Suprapubic skin (tissue), 4 donors: ENCODE measurements around the gene LEFTY1. TPM values are rescaled to one million over a fixed set of nuclear protein-coding genes. Genes with fewer than 3 reads are reported as not detected.

Experiments used
- DNase-seq, 2 donors: peaks; one replicate each; pipeline ENCODE4 v3.0.0-alpha.2; 2019; ENCODE audit warnings: low spot score in 2 of 2
- H3K27ac ChIP-seq: fragments of 200-600 bp; sonication (generic); one replicate; pipeline ENCODE4 v1.5.1; 2019
- H3K27me3 ChIP-seq: fragments of 200-600 bp; sonication (generic); one replicate; pipeline ENCODE4 v1.5.1; 2019
- H3K36me3 ChIP-seq: fragments of 200-600 bp; sonication (generic); one replicate; pipeline ENCODE4 v1.5.1; 2019
- H3K4me1 ChIP-seq: fragments of 200-600 bp; sonication (generic); one replicate; pipeline ENCODE4 v1.5.1; 2019
- H3K4me3 ChIP-seq: fragments of 200-600 bp; sonication (generic); one replicate; pipeline ENCODE4 v1.5.1; 2019; ENCODE audit warnings: mild to moderate bottlenecking
- H3K9me3 ChIP-seq: fragments of 200-600 bp; sonication (generic); one replicate; pipeline ENCODE4 v1.5.1; 2019
- EP300 ChIP-seq: sonication (generic); formaldehyde crosslinking; IDR thresholded peaks from one replicate; pipeline ENCODE4 v1.6.1; 2017; ENCODE audit warnings: antibody characterized with exemption
- POLR2A ChIP-seq, 2 donors: fragments of 450-650 bp; IDR thresholded peaks; one replicate each; pipeline ENCODE4 v1.6.1; 2017; ENCODE audit warnings: antibody characterized with exemption in 2 of 2, mild to moderate bottlenecking in 2 of 2, moderate library complexity in 2 of 2
- POLR2AphosphoS5 ChIP-seq, 3 donors: sonication (generic); formaldehyde crosslinking; IDR thresholded peaks; one replicate each; pipeline ENCODE4 v1.6.1; 2017; ENCODE audit warnings: antibody characterized with exemption in 3 of 3
- WGBS: methylation state at CpG from one replicate; pipeline ENCODE4 v1.1.5; 2018; 5-methylcytosine and 5-hydroxymethylcytosine counted together
- total RNA-seq, 4 donors: library from RNA; depleted of rRNA; stranded (reverse); fragments of >200 nt; gene quantifications; one replicate each; pipeline ENCODE4 v1.1.0, GENCODE V29; 2016
- TF ChIP-seq, protein P1 (sequence below), 2 donors: fragments of 200-600 bp in 1 of 2; fragments of 450-650 bp in 1 of 2; sonication (generic) in 1 of 2; IDR thresholded peaks; one replicate each; pipeline ENCODE4 v1.5.1; 2016 to 2019; ENCODE audit warnings: antibody characterized with exemption in 2 of 2, mild to moderate bottlenecking in 1 of 2, moderate library complexity in 1 of 2

The LEFTY1 gene
- total RNA-seq, 4 donors from 2014 or later = not detected

DNA sequence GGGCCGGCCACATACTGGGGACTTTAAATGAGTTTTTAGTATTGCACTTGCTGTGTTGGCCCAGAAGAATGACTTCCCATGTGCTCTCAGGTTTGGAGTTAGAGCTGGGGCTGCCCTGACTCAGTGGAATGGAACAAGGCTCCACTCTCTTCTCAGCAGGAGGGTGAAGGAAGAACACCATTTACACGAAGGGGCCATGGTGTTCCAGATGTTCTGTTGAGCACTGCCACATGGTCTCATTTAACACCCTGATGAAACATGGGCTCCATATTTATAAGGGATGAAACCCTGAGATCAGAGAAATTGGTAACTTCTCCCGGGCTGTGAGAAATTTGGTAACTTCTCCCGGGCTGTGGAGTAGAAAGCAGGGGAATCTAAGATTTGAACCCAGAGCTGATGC, 29.3 kb upstream of the LEFTY1 start:
- WGBS = 87% methylated on average over 4 of the region's 4 CpGs
- H3K36me3 ChIP-seq = peaks cover 21% of the 10 kb centered on the region
- H3K27ac ChIP-seq = no peak overlapping the region

DNA sequence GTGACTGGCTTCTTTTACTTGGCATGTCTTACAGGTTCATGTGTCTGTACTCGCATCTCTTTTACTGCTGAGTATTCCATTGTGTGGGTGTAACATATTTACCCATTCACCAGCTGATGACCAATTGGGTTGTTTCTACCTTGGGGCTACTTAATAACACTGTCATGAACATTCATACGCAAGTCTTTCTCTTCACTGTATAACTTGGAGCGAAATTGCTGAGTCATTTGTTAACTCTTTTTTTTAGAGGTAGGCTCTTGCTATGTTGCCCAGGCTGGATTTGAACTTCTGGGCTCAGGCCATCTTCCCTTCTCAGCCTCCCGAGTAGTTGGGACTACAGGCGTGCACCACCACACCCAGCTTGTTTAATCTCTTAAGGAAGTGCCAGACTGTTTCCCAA, 28.6 kb upstream of the LEFTY1 start:
- no peak overlapping the region for H3K27ac ChIP-seq
- H3K9me3 ChIP-seq = no peaks in the 10 kb centered on the region
- no peak for DNase-seq
- H3K4me3 ChIP-seq = no peak overlapping the region
- H3K4me1 ChIP-seq = peaks cover 44% of the 10 kb centered on the region
- 68% methylated on average over 5 of the region's 5 CpGs for WGBS
- no peak for TF ChIP-seq POLR2AphosphoS5 (IDR thresholded peaks at IDR 0.05)
- no peak for TF ChIP-seq EP300
- no peak for TF ChIP-seq POLR2A (IDR thresholded peaks at IDR 0.05)
- TF ChIP-seq, protein P1, sequence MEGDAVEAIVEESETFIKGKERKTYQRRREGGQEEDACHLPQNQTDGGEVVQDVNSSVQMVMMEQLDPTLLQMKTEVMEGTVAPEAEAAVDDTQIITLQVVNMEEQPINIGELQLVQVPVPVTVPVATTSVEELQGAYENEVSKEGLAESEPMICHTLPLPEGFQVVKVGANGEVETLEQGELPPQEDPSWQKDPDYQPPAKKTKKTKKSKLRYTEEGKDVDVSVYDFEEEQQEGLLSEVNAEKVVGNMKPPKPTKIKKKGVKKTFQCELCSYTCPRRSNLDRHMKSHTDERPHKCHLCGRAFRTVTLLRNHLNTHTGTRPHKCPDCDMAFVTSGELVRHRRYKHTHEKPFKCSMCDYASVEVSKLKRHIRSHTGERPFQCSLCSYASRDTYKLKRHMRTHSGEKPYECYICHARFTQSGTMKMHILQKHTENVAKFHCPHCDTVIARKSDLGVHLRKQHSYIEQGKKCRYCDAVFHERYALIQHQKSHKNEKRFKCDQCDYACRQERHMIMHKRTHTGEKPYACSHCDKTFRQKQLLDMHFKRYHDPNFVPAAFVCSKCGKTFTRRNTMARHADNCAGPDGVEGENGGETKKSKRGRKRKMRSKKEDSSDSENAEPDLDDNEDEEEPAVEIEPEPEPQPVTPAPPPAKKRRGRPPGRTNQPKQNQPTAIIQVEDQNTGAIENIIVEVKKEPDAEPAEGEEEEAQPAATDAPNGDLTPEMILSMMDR (IDR thresholded peaks at IDR 0.05) = no peak
- peaks cover 21% of the 10 kb centered on the region for H3K36me3 ChIP-seq
- no peaks in the 10 kb centered on the region for H3K27me3 ChIP-seq

More for the DNA sequence above, 29.3 kb upstream of the LEFTY1 start:
- Histone ChIP-seq H3K9me3 (no peaks in the 10 kb centered on the region), H3K4me1 (peaks cover 51% of the 10 kb centered on the region), H3K27me3 (no peaks in the 10 kb centered on the region), H3K4me3 (no peak overlapping the region)
- DNase-seq = no peak
- no peak for TF ChIP-seq POLR2AphosphoS5 (IDR thresholded peaks at IDR 0.05)

DNA sequence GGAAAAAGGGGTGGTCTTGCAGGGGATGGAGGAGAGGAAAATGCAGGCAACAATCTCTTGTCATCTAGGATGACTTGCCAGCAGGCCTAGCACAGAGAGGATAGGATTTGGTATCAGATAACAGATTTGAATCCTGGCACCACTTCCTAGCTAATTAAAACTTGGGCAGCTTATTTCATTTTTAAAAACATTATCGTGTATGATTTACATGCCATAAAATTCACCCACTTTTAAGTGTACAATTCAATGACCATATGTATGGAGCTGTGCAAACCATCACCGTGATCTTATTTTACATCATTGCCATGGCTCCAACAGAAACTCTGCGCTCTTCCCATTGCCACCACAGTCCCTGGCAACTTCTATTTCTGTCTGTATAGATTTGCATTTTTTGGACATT, 28.2 kb upstream of the LEFTY1 start:
- no peaks in the 10 kb centered on the region for H3K9me3 ChIP-seq
- TF ChIP-seq POLR2A (IDR thresholded peaks at IDR 0.05) (no peak), EP300 (no peak)
- TF ChIP-seq, protein P1 (IDR thresholded peaks at IDR 0.05) = no peak
- no peak overlapping the region for H3K27ac ChIP-seq
- DNase-seq = no peak
- no peak overlapping the region for H3K4me3 ChIP-seq
- H3K36me3 ChIP-seq = peaks cover 21% of the 10 kb centered on the region
- no peaks in the 10 kb centered on the region for H3K27me3 ChIP-seq
- 79% methylated on average over 3 of the region's 3 CpGs for WGBS
- H3K4me1 ChIP-seq = peaks cover 40% of the 10 kb centered on the region

DNA sequence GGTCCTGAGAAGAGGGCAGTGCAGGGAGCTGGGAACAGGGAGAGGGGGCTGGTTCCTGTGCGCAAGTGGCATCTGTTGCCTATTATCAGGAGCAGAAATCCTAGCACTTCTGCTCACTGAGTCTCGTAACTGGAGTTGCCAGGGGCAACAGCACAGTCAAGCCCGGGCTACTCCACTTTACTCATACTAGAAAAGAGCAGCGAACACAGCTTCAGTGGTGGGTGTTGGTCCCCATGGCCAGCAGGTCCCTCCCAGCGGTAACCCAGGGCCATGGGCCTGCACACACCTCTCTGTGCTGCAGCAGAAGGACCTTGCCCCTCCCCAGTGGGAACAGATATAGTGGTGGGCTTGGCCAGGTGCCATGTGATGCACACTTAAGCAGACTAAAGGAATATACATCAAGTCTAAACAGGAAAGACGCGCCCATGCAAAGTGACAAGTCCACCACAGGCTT, 26.6 kb upstream of the LEFTY1 start:
- no peak for DNase-seq
- WGBS = 62% methylated on average over 7 of the region's 7 CpGs

DNA sequence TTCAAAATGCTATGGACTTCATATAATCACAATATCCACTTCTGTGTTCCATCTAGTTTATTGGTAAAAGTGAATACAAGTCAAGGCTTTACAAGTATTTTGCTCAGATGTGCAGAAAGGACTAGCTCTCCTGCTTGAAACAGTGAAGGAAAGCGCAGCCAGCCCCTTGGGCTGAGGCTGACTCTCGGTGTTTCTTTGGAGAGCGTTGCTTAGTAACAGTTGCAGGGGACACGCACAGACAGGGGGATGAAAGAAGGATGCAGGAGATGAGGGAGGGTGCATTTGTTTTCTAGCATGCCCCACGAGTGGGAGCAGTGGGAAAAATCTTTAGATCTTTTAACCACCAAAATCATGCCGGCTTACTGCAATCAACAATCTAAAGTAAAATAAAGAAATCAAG, 26.0 kb upstream of the LEFTY1 start:
- H3K27me3 ChIP-seq = no peaks in the 10 kb centered on the region
- 90% methylated on average over 6 of the region's 6 CpGs for WGBS
- H3K27ac ChIP-seq = no peak overlapping the region
- TF ChIP-seq EP300 (no peak), POLR2A (IDR thresholded peaks at IDR 0.05) (no peak), POLR2AphosphoS5 (IDR thresholded peaks at IDR 0.05) (no peak)
- TF ChIP-seq, protein P1 (IDR thresholded peaks at IDR 0.05) = no peak
- H3K4me1 ChIP-seq = peaks cover 25% of the 10 kb centered on the region
- peaks cover 7% of the 10 kb centered on the region for H3K36me3 ChIP-seq
- H3K9me3 ChIP-seq = no peaks in the 10 kb centered on the region
- DNase-seq = no peak
- H3K4me3 ChIP-seq = no peak overlapping the region

More for the DNA sequence above, 26.6 kb upstream of the LEFTY1 start:
- Histone ChIP-seq H3K4me1 (peaks cover 31% of the 10 kb centered on the region), H3K36me3 (peaks cover 11% of the 10 kb centered on the region), H3K9me3 (no peaks in the 10 kb centered on the region), H3K27ac (no peak overlapping the region), H3K27me3 (no peaks in the 10 kb centered on the region), H3K4me3 (no peak overlapping the region)
- TF ChIP-seq, protein P1 (IDR thresholded peaks at IDR 0.05) = no peak
- TF ChIP-seq POLR2A (IDR thresholded peaks at IDR 0.05) = no peak
- no peak for TF ChIP-seq EP300
- TF ChIP-seq POLR2AphosphoS5 (IDR thresholded peaks at IDR 0.05) = no peak

DNA sequence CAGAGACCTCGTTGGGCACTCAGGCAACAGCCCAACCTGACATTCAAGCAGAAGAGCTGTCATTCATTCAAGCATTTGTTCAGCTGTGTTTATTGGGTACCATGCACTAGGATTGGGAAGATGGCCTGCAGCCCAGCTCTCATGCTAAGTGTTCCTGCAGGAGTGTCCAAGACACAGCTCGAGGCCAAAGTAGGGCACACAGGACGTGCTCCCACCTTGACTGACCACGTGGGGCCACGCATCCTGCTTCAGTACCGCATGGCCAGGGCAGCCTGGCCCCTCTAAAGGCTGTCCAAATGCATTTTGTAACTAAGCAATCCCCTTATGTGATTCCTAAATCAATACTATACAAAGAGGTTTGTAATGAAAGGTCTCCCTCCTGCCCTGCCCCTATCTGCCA, 25.4 kb upstream of the LEFTY1 start:
- no peaks in the 10 kb centered on the region for H3K9me3 ChIP-seq
- TF ChIP-seq POLR2AphosphoS5 (IDR thresholded peaks at IDR 0.05) = no peak
- no peak for TF ChIP-seq EP300
- no peak for TF ChIP-seq POLR2A (IDR thresholded peaks at IDR 0.05)
- TF ChIP-seq, protein P1 (IDR thresholded peaks at IDR 0.05) = no peak
- no peak for DNase-seq
- peaks cover 7% of the 10 kb centered on the region for H3K36me3 ChIP-seq
- H3K27me3 ChIP-seq = no peaks in the 10 kb centered on the region
- H3K4me1 ChIP-seq = peaks cover 19% of the 10 kb centered on the region
- 91% methylated on average over 4 of the region's 6 CpGs for WGBS
- H3K27ac ChIP-seq = no peak overlapping the region
- no peak overlapping the region for H3K4me3 ChIP-seq
